GM12878 (cell line): Measurements from ENCODE around the gene RCC1. TPM values are rescaled to one million over a fixed set of nuclear protein-coding genes. Genes with fewer than 3 reads are reported as not detected.

ENCODE experiments used
- ATAC-seq: fragments of 200-7000 bp; cut with Tn5 transposase; 3 replicates; pipeline ENCODE4 v1.9.1; 2020; ENCODE audit warnings: mild to moderate bottlenecking, moderate library complexity
- BruUV-seq: library from RNA; stranded (reverse); fragments of 400-500 nt; replicated peaks from 2 replicates; lab custom pipeline; 2021; lab: Mats Ljungman, UMichigan
- CTCF ChIA-PET: fragments of 300-600 bp; sonication (Branson Sonifier 250); formaldehyde crosslinking; extraction: SDS; loops from one replicate; lab custom pipeline; 2021; ENCODE audit warnings: inconsistent platforms; lab: Yijun Ruan, JAX
- POLR2A ChIA-PET: fragments of 350-600 bp; formaldehyde crosslinking; extraction: SDS; loops from one replicate; lab custom pipeline; 2021; ENCODE audit warnings: inconsistent platforms; lab: Charles Lee
- RAD21 ChIA-PET: fragments of 300-600 bp; sonication (Branson Sonifier 250); formaldehyde crosslinking; loops from one replicate; lab custom pipeline; 2023; ENCODE audit warnings: antibody characterized with exemption; ENCODE audit not compliant: unreplicated experiment; lab: Charles Lee
- SMC1A ChIA-PET: fragments of 300-600 bp; sonication (Branson Sonifier 250); formaldehyde crosslinking; loops from one replicate; lab custom pipeline; 2023; ENCODE audit not compliant: unreplicated experiment, uncharacterized antibody; lab: Charles Lee
- DNase-seq: peaks from one replicate; pipeline ENCODE4 v3.0.0-alpha.2; 2011; ENCODE audit warnings: low read depth, low spot score
- FAIRE-seq: peaks from 3 replicates; lab custom pipeline; 2011; peaks lifted over from hg19 to GRCh38; lab: Jason Lieb, UNC
- H2AFZ ChIP-seq: 2 replicates; pipeline ENCODE4 v1.6.0; 2011; ENCODE audit warnings: low read depth, low read length, control low read depth; ENCODE audit not compliant: control insufficient read depth
- H3K27ac ChIP-seq: 2 replicates; pipeline ENCODE4 v1.5.1; 2011; ENCODE audit warnings: control low read depth; ENCODE audit not compliant: control insufficient read depth, insufficient read depth
- H3K27me3 ChIP-seq, 2 experiments: replicated peaks in 1 of 2; 2 replicates each; pipeline versions ENCODE4 v1.6.0 to v1.6.1; 2011; ENCODE audit warnings: low read length in 1 of 2; ENCODE audit not compliant: control insufficient read depth in 2 of 2, insufficient read depth in 2 of 2
- H3K36me3 ChIP-seq, 2 experiments: 2 replicates each; pipeline ENCODE4 v1.5.1; 2011; ENCODE audit warnings: low read length in 1 of 2; ENCODE audit not compliant: control insufficient read depth in 2 of 2, insufficient read depth in 2 of 2
- H3K4me1 ChIP-seq: 2 replicates; pipeline ENCODE4 v1.6.1; 2011; ENCODE audit warnings: mild to moderate bottlenecking, low read length, moderate library complexity, mixed read lengths; ENCODE audit not compliant: control insufficient read depth, insufficient read depth
- H3K4me2 ChIP-seq: 2 replicates; pipeline ENCODE4 v1.6.0; 2011; ENCODE audit warnings: control low read depth; ENCODE audit not compliant: control insufficient read depth, insufficient read depth
- H3K4me3 ChIP-seq: fragments of 200-600 bp; sonication (generic); 2 replicates; pipeline ENCODE4 v1.5.1; 2016
- H3K79me2 ChIP-seq: 2 replicates; pipeline ENCODE4 v1.6.0; 2011; ENCODE audit warnings: low read length; ENCODE audit not compliant: control insufficient read depth, insufficient read depth
- H3K9ac ChIP-seq: 2 replicates; pipeline ENCODE4 v1.8.0; 2011; ENCODE audit warnings: low read length, control low read depth, mixed read lengths; ENCODE audit not compliant: control insufficient read depth, insufficient read depth
- H3K9me3 ChIP-seq: replicated peaks from 3 replicates; pipeline ENCODE4 v1.5.1; 2011; ENCODE audit warnings: mild to moderate bottlenecking, low read length; ENCODE audit not compliant: control insufficient read depth, insufficient read depth
- H4K20me1 ChIP-seq: 2 replicates; pipeline ENCODE4 v1.6.0; 2011; ENCODE audit not compliant: control insufficient read depth, insufficient read depth
- BACH1 ChIP-seq: fragments of 450-650 bp; IDR thresholded peaks from 2 replicates; pipeline ENCODE4 v1.6.1; 2017; ENCODE audit warnings: mild to moderate bottlenecking, borderline replicate concordance
- CBX3 ChIP-seq: fragments of 200-600 bp; sonication (generic); IDR thresholded peaks from 2 replicates; pipeline ENCODE4 v1.6.1; 2016; ENCODE audit warnings: low read depth, borderline replicate concordance
- CBX5 ChIP-seq: sonication (generic); IDR thresholded peaks from 2 replicates; pipeline ENCODE4 v1.6.1; 2016; ENCODE audit warnings: low read depth, moderate library complexity, mild to moderate bottlenecking, inconsistent platforms
- CHD1 ChIP-seq: IDR thresholded peaks from 2 replicates; pipeline ENCODE4 v1.6.1; 2012; ENCODE audit warnings: low read depth, low read length, improper control_type of control experiment
- DPF2 ChIP-seq: fragments of 450-650 bp; IDR thresholded peaks from 2 replicates; pipeline ENCODE4 v1.6.1; 2017; ENCODE audit warnings: mild to moderate bottlenecking
- HDAC6 ChIP-seq: fragments of 200-600 bp; sonication (generic); IDR thresholded peaks from one replicate; pipeline ENCODE4 v1.8.0; 2017; ENCODE audit warnings: antibody characterized with exemption; ENCODE audit not compliant: unreplicated experiment
- NFIC ChIP-seq: IDR thresholded peaks from 2 replicates; pipeline ENCODE4 v1.6.1; 2012; ENCODE audit warnings: low read depth, mild to moderate bottlenecking, inconsistent platforms, low read length, moderate library complexity
- NFYA ChIP-seq: IDR thresholded peaks from 2 replicates; pipeline ENCODE4 v1.6.1; 2011; ENCODE audit warnings: low read depth, mild to moderate bottlenecking, low read length, improper control_type of control experiment, borderline replicate concordance
- PML ChIP-seq: IDR thresholded peaks from 2 replicates; pipeline ENCODE4 v1.6.1; 2012; ENCODE audit warnings: low read length, inconsistent platforms
- POLR2A ChIP-seq: IDR thresholded peaks from 2 replicates; pipeline ENCODE4 v1.6.1; 2011; ENCODE audit warnings: low read depth, mild to moderate bottlenecking, low read length
- SMAD5 ChIP-seq: IDR thresholded peaks from 2 replicates; pipeline ENCODE4 v1.6.1; 2016; ENCODE audit warnings: antibody characterized with exemption, low read depth
- SREBF2 ChIP-seq: IDR thresholded peaks from 2 replicates; pipeline ENCODE4 v1.6.1; 2012; ENCODE audit warnings: mild to moderate bottlenecking, low read length
- YY1 ChIP-seq: IDR thresholded peaks from 2 replicates; pipeline ENCODE4 v1.6.1; 2011; ENCODE audit warnings: low read depth, mild to moderate bottlenecking, low read length
- WGBS: methylation state at CpG from one replicate; pipeline ENCODE4 v1.1.6; 2016; ENCODE audit warnings: low lambda C conversion rate; ENCODE audit not compliant: insufficient replicate concordance, insufficient coverage; ENCODE audit errors: missing lambda C conversion rate; 5-methylcytosine and 5-hydroxymethylcytosine counted together
- in situ Hi-C: fragments of 300-500 bp; cut with MboI; formaldehyde crosslinking; loops from 9 replicates; pipeline ENCODE4 v1.14.3; 2018; ENCODE audit warnings: mixed read lengths
- intact Hi-C: fragments of 100-400 bp; cut with micrococcal nuclease; formaldehyde crosslinking; loops from one replicate; pipeline ENCODE4 v1.14.2; 2022; ENCODE audit not compliant: unreplicated experiment
- polyA plus RNA-seq, 11 experiments: library from polyadenylated mRNA; depleted of rRNA in 4 of 11; unstranded in 6 of 11; stranded (reverse) in 5 of 11; fragments of >200 nt; fragmentation: Nextera tagmentation in 4 of 11; fragmentation: Illumina TruSeq in 1 of 11; extraction: Ambion mirVana in 4 of 11; extraction: Trizol in 1 of 11; gene quantifications; 1 replicate in 1 of 11; 2 replicates in 10 of 11; pipeline versions ENCODE4 v1.2.1 to v1.2.3, GENCODE V29; 2011 to 2016; ENCODE audit warnings: inconsistent platforms in 2 of 11, missing spikeins in 2 of 11, low read depth in 1 of 11
- total RNA-seq, 4 experiments: library from RNA; depleted of rRNA in 3 of 4; stranded (reverse); fragments of >200 nt in 3 of 4; fragmentation: Illumina TruSeq in 1 of 4; extraction: Trizol in 1 of 4; gene quantifications; 2 replicates each; pipeline versions ENCODE4 v1.2.1 to v1.2.3, GENCODE V29; 2013 to 2021
- TF ChIP-seq, protein P1 (sequence below): IDR thresholded peaks from 2 replicates; pipeline ENCODE4 v1.6.1; 2011; ENCODE audit warnings: borderline replicate concordance, low read depth, mild to moderate bottlenecking, moderate library complexity, low read length; ENCODE audit not compliant: insufficient read depth, poor library complexity, severe bottlenecking
- TF ChIP-seq, protein P2 (sequence below): fragments of 450-650 bp; IDR thresholded peaks from 2 replicates; pipeline ENCODE4 v1.6.1; 2018; ENCODE audit warnings: mild to moderate bottlenecking, low read depth, moderate library complexity; ENCODE audit not compliant: partially characterized antibody

RCC1 gene
- total and polyA plus RNA-seq, 10 of the 15 experiments (the other 5 are each of a cell fraction or from before 2014, with no cell fraction given) = 8.3 to 99.4 (median 74.6) TPM

DNA sequence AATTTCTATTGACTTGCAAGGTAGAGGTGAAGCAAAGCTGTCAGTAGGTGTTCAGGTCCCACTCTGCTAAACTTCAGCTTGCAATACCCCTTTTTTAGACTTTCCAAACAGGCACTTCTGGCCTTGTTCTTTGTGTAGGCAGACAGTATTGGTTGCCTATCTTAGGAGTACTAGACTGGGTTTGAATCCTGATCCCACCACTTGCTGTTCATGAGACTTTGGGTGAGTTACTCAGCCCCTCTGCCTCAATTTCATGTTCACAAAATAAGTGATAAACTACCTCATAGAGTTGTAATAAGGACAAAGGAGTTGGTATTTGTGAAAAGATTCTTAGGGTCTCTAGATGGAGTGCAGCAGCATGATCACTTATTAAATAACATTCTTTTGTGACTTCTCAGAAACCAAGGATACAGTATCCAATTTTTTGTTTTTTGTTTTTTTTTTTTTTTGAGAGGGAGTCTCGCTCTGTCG is 5.2 kb downstream of the RCC1 start (continued):
- TF ChIP-seq YY1 (0 out of 2 replicates have a peak, but pooled peaks have one; percentile 16), HDAC6 (no peak), NFIC (peak; percentile 6; the same call in 1 of the 2 replicates), DPF2 (no peak), CBX5 (0 out of 2 replicates have a peak, but pooled peaks have one; percentile 3), SMAD5 (peak; percentile 70; the same call in 1 of the 2 replicates)
- TF ChIP-seq, protein P1, sequence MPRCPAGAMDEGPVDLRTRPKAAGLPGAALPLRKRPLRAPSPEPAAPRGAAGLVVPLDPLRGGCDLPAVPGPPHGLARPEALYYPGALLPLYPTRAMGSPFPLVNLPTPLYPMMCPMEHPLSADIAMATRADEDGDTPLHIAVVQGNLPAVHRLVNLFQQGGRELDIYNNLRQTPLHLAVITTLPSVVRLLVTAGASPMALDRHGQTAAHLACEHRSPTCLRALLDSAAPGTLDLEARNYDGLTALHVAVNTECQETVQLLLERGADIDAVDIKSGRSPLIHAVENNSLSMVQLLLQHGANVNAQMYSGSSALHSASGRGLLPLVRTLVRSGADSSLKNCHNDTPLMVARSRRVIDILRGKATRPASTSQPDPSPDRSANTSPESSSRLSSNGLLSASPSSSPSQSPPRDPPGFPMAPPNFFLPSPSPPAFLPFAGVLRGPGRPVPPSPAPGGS = peak; percentile 49

DNA sequence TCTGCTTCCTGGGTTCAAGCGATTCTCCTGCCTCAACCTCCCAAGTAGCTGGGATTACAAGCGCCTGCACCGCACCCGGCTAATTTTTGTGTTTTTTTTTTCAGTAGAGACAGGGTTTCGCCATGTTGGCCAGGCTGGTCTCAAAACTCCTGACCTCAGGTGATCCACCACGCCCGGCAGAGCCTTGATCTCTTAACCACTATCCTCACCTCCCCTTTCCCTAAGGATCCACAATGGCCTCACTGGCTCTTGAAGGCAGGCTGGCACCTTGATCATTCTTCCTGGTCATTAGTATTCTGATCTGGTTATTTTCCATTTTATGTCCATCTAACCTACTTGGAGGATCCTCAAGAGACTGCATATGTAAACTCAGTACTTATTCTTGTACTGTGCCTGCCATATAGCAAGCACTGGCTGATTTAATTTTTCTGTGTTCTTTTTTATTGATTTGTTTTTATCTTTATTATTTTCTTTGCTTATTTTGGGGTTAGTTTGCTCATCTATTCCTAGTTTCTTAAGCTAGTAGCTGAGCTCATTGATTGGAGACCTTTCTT is 6.3 kb downstream of the RCC1 start:
- Histone ChIP-seq H3K9me3 (no peaks in the 10 kb centered on the region; the same call in 2 of the 3 replicates), H3K27ac (peak overlapping the region; percentile 15; the same call in 1 of the 2 replicates), H3K36me3 (peaks cover 19 to 32% of the 10 kb centered on the region in 2 experiments), H3K4me1 (peaks cover 10% of the 10 kb centered on the region), H3K79me2 (peaks cover 39% of the 10 kb centered on the region), H3K4me3 (no peak overlapping the region), H3K9ac (no peak overlapping the region), H2AFZ (no peak overlapping the region), H3K4me2 (peak overlapping the region; percentile 28; the same call in 1 of the 2 replicates), H4K20me1 (peaks cover 5% of the 10 kb centered on the region), H3K27me3 (no peaks in the 10 kb centered on the region)
- 86% methylated on average over 7 of the region's 7 CpGs for WGBS
- ChIA-PET RAD21 (interaction anchor here (0.7 to 2.8 kb wide), 3 partner anchors 68 to 153 kb away, joined by 4 to 8 read pairs (median 5); no protein-coding TSS in a partner anchor), CTCF (interaction anchor here (1.5 to 8.9 kb wide), 4 partner anchors 8 to 153 kb away, joined by 5 to 58 read pairs (median 13); no protein-coding TSS in a partner anchor), POLR2A (interaction anchor here (0.6 to 8.7 kb wide), 3 partner anchors 45 to 98 kb away, joined by 3 to 81 read pairs (median 4); no protein-coding TSS in a partner anchor), SMC1A (interaction anchor here (1.0 to 3.3 kb wide), 3 partner anchors 82 to 94 kb away, joined by 3 to 15 read pairs (median 3); no protein-coding TSS in a partner anchor)
- no peak for ATAC-seq
- TF ChIP-seq POLR2A (peak; percentile 60; the same call in 1 of the 2 replicates), CHD1 (no peak), SREBF2 (no peak), CBX3 (no peak), SMAD5 (peak; percentile 46; the same call in 1 of the 2 replicates), NFYA (no peak), BACH1 (no peak), PML (0 out of 2 replicates have a peak, but pooled peaks have one; percentile 14)
- TF ChIP-seq, protein P2, sequence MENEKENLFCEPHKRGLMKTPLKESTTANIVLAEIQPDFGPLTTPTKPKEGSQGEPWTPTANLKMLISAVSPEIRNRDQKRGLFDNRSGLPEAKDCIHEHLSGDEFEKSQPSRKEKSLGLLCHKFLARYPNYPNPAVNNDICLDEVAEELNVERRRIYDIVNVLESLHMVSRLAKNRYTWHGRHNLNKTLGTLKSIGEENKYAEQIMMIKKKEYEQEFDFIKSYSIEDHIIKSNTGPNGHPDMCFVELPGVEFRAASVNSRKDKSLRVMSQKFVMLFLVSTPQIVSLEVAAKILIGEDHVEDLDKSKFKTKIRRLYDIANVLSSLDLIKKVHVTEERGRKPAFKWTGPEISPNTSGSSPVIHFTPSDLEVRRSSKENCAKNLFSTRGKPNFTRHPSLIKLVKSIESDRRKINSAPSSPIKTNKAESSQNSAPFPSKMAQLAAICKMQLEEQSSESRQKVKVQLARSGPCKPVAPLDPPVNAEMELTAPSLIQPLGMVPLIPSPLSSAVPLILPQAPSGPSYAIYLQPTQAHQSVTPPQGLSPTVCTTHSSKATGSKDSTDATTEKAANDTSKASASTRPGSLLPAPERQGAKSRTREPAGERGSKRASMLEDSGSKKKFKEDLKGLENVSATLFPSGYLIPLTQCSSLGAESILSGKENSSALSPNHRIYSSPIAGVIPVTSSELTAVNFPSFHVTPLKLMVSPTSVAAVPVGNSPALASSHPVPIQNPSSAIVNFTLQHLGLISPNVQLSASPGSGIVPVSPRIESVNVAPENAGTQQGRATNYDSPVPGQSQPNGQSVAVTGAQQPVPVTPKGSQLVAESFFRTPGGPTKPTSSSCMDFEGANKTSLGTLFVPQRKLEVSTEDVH = no peak
- in situ Hi-C loops = no loop called here
- intact Hi-C loops = loop anchor here (5.0 kb wide), 1 partner anchor 225 kb away; the partner anchor contains the start of gene YTHDF2
- no peak for DNase-seq
- no peak for FAIRE-seq
- BruUV-seq = no TSS peak
